AG09309 (cell line): ENCODE measurements around the gene NCF4.

Experiments
- DNase-seq: peaks from one replicate; pipeline ENCODE4 v3.0.0-alpha.2; 2010; ENCODE audit warnings: low read depth
- H3K4me3 ChIP-seq: 2 replicates; pipeline ENCODE4 v1.5.1; 2011; ENCODE audit warnings: mild to moderate bottlenecking, low read depth, low read length, moderate library complexity; ENCODE audit not compliant: control insufficient read depth
- TF ChIP-seq, protein P1 (sequence below): IDR thresholded peaks from 2 replicates; pipeline ENCODE4 v1.5.1; 2011; ENCODE audit warnings: mild to moderate bottlenecking, low read depth, low read length, inconsistent platforms; ENCODE audit not compliant: insufficient read depth, control insufficient read depth; ENCODE audit errors: missing control alignments

The NCF4 gene

GRCh38 chr22:36817525-36817848, 43.3 kb upstream of the NCF4 start:
- no peak for DNase-seq
- H3K4me3 ChIP-seq = no peak overlapping the region
- TF ChIP-seq, protein P1, sequence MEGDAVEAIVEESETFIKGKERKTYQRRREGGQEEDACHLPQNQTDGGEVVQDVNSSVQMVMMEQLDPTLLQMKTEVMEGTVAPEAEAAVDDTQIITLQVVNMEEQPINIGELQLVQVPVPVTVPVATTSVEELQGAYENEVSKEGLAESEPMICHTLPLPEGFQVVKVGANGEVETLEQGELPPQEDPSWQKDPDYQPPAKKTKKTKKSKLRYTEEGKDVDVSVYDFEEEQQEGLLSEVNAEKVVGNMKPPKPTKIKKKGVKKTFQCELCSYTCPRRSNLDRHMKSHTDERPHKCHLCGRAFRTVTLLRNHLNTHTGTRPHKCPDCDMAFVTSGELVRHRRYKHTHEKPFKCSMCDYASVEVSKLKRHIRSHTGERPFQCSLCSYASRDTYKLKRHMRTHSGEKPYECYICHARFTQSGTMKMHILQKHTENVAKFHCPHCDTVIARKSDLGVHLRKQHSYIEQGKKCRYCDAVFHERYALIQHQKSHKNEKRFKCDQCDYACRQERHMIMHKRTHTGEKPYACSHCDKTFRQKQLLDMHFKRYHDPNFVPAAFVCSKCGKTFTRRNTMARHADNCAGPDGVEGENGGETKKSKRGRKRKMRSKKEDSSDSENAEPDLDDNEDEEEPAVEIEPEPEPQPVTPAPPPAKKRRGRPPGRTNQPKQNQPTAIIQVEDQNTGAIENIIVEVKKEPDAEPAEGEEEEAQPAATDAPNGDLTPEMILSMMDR = no peak

- DNase-seq = no peak
- no peak overlapping the region for H3K4me3 ChIP-seq
- TF ChIP-seq, protein P1 = no peak
Observed at GRCh38 chr22:36818010-36818642, 42.7 kb upstream of the NCF4 start.

- TF ChIP-seq, protein P1 = no peak
- no peak overlapping the region for H3K4me3 ChIP-seq
- DNase-seq = no peak
Observed at GRCh38 chr22:36819112-36819511, 41.7 kb upstream of the NCF4 start.

DNA sequence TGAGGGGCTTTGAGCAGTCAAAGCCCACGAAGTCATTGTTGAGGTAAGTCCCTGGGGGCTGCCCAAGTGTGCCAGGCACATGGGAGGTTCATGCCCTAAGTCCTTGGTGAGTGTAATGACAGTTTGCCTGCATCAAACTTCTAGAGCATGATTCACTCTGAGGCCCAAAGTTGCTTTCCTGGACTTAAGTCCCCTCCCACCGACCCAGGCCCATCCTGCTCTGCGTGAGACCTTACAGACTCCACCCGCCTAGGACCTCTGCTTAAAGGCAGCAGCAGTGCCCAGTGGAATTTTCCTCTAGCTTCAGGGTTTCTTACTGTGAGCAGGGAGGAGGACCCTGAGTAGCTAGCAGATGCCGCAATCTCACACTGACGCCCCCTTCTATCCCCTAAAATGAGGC, 38.2 kb upstream of the NCF4 start:
- TF ChIP-seq, protein P1 = no peak
- DNase-seq = no peak
- H3K4me3 ChIP-seq = no peak overlapping the region

DNA sequence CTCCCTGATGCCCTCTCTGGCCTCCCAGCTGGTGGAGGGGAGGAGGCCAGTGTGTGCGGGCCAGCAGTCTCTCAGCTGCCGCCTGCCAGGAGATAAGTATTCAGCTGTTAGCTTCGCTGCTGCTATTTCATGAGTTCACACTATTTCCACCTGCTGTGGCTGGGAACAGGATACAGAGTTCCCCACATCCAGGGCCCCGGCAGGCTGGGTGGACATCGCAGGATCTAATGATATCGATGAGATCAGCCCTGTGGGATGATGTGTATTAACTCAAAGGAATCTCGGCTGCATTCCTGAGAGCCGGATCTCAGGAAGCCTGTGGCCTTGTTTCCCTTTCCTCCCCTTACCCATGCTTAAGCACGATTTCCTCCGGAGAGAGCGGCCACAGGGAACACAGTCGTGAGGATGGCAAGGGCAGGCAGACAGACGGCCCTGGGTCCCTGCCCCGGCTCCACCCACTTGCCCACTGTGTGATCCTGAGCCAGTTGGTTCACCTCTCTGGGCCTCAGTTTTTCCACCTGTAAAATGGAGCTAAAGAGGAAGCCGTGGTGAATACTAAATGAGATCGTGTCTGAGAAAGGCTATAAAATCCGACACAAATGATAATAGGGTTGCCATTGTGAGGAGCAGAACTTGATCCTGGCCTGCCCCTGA, 37.5 kb upstream of the NCF4 start:
- TF ChIP-seq, protein P1 = no peak
- H3K4me3 ChIP-seq = no peak overlapping the region
- no peak for DNase-seq

- no peak overlapping the region for H3K4me3 ChIP-seq
- no peak for DNase-seq
- TF ChIP-seq, protein P1 = no peak
Observed at GRCh38 chr22:36824655-36825054, 36.2 kb upstream of the NCF4 start.
